Uterus (tissue), 2 donors: ENCODE measurements around the gene PSMB2.

ENCODE experiments used
- CTCF ChIP-seq, 4 experiments: fragments of 200-600 bp in 2 of 4; fragments of 450-650 bp in 2 of 4; sonication (generic) in 2 of 4; IDR thresholded peaks; one replicate each; pipeline ENCODE4 v1.5.1; 2016 to 2019; ENCODE audit warnings: antibody characterized with exemption in 4 of 4, mild to moderate bottlenecking in 2 of 4, moderate library complexity in 1 of 4
- POLR2A ChIP-seq, 2 donors: fragments of 450-650 bp; IDR thresholded peaks; one replicate each; pipeline ENCODE4 v1.6.1; 2016; ENCODE audit warnings: antibody characterized with exemption in 2 of 2, mild to moderate bottlenecking in 1 of 2, moderate library complexity in 1 of 2

GRCh38 chr1:35615440-35615839 is 25.9 kb downstream of the PSMB2 start:
- no peak for TF ChIP-seq CTCF (IDR thresholded peaks at IDR 0.05)
- TF ChIP-seq POLR2A (IDR thresholded peaks at IDR 0.05), result no peak
